ENCODE results near the gene FLCN. TPM values are rescaled to one million over a fixed set of nuclear protein-coding genes. Genes with fewer than 3 reads are reported as not detected.

The FLCN gene
- total RNA-seq, 1 experiment from 2014 or later: 27.1 TPM

DNA sequence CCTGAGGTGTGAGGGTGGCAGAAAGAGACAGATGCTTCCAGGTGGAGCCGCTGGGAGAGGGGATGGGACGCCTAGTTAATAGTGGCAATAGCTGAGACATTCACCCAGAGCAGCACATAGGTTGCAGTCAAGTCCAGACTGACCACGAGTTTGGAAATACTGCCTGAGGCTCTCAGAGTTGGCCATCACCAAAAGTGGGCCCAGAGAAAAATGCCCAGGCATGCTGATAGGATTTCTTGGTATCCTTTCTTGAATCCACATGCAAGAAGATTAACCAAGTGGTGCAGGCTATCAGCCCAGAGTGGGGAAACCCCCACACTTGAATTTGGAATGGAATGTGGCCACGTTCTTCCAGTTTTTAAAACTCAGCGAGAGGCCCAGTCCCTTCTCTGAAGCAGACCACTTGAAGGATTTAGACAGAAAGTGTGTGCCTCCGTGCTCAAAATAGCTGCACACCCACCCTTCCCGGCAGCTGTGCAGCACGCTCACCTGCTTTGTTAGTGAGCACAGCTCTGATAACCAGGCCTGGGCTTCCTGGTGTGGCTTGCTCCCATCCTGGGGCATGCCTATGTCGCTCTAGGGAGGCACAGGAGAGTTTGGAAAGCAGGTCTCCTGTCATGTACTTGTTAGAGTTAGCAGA, 66.5 kb downstream of the FLCN start:
- DNase-seq (ENCODE audit: extremely low read depth, low read depth): no peak

DNA sequence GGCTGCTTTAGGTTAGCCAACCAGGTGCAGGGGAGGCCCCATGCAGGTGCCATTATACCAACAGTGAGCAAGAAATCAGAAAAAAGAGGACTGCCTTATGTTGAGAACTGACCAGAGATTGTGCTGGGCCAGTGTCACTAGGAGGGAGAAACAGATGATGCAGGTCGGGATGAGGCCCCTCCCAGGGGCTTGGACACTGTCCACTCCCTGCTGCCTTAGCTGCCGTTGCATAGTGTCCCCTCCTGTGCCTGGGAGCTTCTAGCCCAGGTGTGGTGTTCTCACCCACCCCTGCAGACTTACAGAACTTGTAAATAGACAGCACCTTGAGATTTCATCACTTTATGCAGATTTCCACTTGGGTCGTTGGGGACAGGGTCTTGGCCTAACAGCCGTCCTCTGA, 67.6 kb downstream of the FLCN start:
- no peak for DNase-seq (ENCODE audit: extremely low read depth, low read depth)

DNA sequence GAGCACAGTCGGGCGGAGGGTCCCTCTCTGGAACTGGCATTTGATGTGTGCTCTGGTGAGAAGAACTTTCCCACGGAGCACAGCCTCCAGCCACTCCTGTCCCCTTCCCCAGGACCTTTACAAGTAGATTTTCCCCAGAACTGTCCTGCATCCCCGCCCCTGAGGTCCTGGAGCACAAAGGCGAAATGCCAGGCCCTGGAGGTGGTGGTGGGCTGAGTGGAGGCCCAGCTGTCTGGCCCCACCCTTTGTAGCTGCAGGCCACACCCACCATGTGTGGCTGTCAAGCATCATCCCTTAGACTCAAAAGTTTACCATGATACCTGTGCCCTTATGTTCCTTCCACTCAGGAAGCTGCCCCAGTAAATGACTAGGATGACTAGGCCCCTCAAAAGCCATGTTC, 68.6 kb downstream of the FLCN start:
- DNase-seq (ENCODE audit: extremely low read depth, low read depth): no peak

DNA sequence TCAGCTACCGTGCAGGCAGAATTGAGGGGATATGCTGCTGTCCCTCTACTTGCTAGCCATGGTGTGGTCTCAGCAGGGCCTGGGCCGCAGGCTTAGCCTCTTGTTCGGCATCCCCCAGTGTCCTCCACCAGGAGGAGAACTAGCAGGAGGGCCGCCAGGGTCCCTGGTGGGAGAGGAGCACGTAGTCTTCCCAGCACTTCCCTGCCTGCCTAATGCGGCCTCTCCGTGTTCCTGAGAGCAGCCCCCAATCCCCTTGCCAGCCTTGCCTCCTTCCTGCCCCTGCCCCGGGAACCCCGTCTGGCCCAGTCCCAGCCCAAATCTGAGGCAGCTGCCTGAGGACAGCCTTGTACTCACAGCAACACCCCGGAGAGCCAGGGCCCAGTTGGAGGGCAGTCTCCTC, 69.0 kb downstream of the FLCN start:
- DNase-seq (ENCODE audit: extremely low read depth, low read depth): no peak

DNA sequence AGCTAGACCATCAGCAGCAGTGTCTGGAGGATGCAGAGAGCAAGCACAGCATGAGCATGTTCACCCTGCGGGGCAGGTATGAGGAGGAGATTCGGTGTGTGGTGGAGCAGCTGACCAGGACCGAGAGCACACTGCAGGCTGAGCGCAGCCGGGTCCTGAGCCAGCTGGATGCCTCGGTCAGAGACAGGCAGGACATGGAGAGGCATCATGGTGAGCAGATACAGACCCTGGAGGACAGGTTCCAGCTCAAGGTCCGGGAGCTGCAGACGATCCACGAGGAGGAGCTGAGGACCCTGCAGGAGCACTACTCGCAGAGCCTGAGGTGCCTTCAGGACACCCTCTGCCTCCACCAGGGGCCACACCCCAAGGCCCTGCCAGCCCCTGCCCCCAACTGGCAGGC, 69.6 kb downstream of the FLCN start:
- DNase-seq (ENCODE audit: extremely low read depth, low read depth): no peak

DNA sequence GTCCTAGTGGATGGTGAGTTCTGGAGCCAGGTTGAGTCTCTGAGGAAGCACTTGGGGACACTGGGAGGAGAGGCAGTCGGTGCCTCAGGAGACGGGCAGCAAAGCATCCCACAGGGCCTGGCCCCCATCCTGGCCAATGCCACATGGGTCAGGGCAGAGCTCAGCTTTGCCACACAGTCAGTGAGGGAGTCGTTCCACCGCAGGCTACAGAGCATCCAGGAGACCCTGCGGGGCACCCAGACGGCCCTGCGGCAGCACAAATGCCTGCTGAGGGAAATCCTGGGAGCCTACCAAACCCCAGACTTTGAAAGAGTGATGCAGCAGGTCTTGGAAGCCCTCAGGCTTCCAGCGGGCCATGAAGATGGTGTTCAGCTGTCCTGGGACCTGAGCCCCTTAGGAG, 70.5 kb downstream of the FLCN start:
- no peak for DNase-seq (ENCODE audit: extremely low read depth, low read depth)

DNA sequence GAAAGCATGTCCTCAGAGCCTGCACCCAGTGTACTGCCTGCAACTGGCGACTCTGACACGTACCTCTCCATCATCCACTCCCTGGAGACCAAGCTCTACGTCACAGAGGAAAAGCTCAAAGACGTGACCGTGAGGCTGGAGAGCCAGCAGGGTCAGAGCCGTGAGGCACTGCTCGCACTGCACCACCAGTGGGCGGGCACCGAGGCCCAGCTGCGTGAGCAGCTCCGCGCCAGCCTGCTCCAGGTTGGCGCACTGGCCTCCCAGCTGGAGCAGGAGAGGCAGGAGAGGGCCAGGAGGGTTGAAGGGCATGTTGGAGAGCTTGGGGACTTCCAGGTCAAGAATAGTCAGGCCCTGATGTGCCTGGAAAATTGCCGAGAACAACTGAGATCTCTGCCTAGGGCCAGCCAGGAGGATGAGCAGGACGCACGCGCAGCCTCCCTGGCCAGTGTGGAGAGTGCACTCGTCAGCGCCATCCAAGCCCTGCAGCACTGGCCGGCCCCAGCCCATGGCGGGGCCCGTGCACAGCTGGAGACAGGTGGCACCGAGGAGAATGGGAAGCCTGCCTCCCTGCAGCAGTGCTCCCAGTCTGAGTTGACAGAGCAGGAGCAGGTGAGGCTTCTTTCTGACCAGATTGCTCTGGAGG, 71.2 kb downstream of the FLCN start:
- DNase-seq (ENCODE audit: extremely low read depth, low read depth): no peak

DNA sequence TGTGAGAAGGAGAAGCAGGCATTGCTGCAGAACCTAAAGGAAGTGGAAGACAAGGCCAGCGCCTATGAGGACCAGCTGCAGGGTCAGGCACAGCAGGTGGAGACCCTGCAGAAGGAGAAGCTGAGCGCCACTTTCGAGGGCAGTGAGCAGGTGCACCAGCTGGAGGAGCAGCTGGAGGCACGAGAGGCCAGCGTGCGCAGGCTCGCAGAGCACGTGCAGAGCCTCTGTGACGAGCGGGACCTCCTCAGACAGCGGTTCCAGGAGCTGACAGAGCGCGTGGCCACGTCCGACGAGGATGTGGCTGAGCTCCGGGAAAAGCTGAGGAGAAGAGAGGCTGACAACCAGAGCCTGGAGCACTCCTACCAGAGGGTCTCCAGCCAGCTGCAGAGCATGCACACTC, 72.3 kb downstream of the FLCN start:
- DNase-seq (ENCODE audit: extremely low read depth, low read depth): no peak

DNA sequence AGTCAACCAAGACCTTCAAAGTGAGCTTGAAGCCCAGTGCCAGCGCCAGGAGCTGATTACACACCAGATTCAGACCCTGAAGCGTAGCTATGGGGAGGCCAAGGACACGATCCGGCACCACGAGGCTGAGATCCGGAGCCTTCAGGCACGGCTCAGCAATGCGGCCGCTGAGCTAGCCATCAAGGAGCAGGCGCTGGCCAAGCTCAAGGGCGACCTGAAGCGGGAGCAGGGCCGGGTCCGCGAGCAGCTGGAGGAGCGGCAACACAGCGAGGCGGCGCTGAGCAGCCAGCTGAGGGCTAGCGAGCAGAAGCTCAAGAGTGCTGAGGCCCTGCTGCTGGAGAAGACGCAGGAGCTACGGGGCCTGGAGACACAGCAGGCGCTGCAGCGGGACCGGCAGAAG, 72.8 kb downstream of the FLCN start:
- DNase-seq (ENCODE audit: extremely low read depth, low read depth): no peak

Small RNA genes lying within 50 kb of the gene (small RNA-seq; reads per million reads assigned to genes)
- 0 reads per million in 2 experiments for gene RNU6-767P

Other genes with a start within 250 kb of the FLCN start
- 80.2 and 87.9 TPM in 2 replicates for gene MPRIP, start 194.7 kb downstream of the FLCN start, total RNA-seq (2014; rRNA removed; shearing (Covaris generic))
- gene PLD6, start 30.8 kb downstream of the FLCN start, total RNA-seq (2014; rRNA removed; shearing (Covaris generic)): 10.2 and 11.7 TPM in 2 replicates
- gene COPS3, start 44.1 kb upstream of the FLCN start, total RNA-seq (2014; rRNA removed; shearing (Covaris generic)): 88.0 and 89.3 TPM in 2 replicates
- 12.5 and 15.3 TPM in 2 replicates for gene NT5M, start 66.2 kb upstream of the FLCN start, total RNA-seq (2014; rRNA removed; shearing (Covaris generic))
- 16.7 and 19.3 TPM in 2 replicates for gene MED9, start 239.8 kb upstream of the FLCN start, total RNA-seq (2014; rRNA removed; shearing (Covaris generic))